ENCODE measurements around the gene CLEC4M.
"Not testable (repeated sequence)": the region's sequence is repeated elsewhere in the genome, so short reads cannot be mapped to it uniquely, and the experiment has no call there.

Gene CLEC4M

DNA sequence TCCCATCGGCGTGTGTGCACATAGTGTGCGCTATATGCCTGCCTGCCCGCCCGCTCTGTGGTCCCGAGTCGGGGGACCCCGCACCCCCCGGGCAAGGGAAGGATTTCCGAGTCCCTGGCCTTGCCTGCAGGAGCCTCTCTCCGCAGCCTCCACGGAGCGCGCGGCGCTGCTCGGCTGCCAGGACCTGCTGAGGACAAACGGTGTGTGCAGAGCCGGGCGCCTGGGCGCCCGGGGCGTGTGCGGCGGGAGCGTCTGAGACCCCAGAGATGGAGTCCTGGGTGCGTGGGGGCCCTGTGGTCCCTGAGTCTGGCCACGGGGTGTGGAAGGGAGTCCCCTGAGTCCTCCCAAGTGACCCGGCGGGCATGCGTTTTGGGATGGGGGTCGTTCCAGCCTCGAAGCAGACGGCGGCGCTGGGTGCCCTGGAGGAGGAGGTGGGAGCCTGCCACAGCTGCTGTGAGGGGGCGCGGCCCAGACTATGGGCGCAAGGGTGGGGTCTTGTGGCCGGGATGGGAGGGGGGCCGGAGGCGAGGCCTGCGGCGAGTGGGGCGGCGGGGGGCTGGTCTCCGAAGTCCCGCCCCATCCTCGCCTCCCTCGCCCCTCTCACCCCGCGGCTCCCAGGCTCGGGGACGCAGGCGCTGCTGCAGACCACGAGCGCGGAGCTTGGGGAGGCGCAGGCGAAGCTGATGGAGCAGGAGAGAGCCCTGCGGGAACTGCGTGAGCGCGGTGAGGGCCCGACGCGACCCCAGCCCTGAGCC lies 25.3 kb downstream of the CLEC4M start:
- DNase-seq (ENCODE audit: low read depth in 2 of 2) = no peak
- no peak overlapping the region for H3K4me3 ChIP-seq (replicated peaks in 1 of 2; ENCODE audit: low read depth in 2 of 2, low read length in 2 of 2)
- no peak for TF ChIP-seq CTCF (IDR thresholded peaks at IDR 0.05; ENCODE audit: low read depth, low read length)

DNA sequence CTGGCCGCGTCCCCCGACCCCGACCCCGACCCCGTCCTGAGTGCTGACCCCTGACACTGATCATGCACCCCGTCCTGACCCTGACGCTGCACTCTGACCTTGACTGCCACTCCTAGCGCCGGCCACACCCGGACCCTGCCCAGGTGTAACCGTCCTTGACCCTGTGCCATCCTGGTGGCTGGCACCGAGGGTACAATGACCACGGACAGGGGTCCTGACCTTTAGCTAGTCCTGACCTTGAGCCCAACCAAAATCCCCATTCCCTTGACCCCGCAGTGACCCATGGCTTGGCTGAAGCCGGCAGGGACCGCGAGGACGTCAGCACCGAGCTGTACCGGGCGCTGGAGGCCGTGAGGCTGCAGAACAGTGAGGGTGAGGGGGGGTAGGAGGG lies 25.9 kb downstream of the CLEC4M start:
- H3K4me3 ChIP-seq (replicated peaks in 1 of 2; ENCODE audit: low read depth in 2 of 2, low read length in 2 of 2) = no peak overlapping the region
- no peak for DNase-seq (ENCODE audit: low read depth in 2 of 2)
- TF ChIP-seq CTCF (IDR thresholded peaks at IDR 0.05; ENCODE audit: low read depth, low read length) = no peak

DNA sequence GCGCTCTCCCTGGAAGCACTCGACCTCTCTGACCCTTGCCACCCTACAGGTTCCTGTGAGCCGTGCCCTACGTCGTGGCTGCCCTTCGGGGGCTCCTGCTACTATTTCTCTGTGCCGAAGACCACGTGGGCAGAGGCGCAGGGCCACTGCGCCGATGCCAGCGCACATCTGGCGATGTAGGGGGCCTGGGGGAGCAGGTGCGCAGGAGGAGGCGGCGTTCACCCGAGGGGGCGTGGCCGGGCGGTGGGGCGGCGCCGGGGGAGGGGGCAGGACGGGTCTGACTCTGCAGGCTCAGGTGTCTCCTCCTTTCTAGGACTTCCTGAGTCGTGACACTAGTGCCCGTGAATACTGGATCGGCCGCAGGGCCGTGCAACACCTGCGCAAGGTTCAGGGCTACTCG lies 26.4 kb downstream of the CLEC4M start:
- H3K4me3 ChIP-seq (replicated peaks in 1 of 2; ENCODE audit: low read depth in 2 of 2, low read length in 2 of 2) = no peak overlapping the region
- no peak for TF ChIP-seq CTCF (IDR thresholded peaks at IDR 0.05; ENCODE audit: low read depth, low read length)
- DNase-seq (ENCODE audit: low read depth in 2 of 2) = no peak

GRCh38 chr19:7790416-7790815 lies 27.4 kb downstream of the CLEC4M start:
- DNase-seq (ENCODE audit: low read depth in 2 of 2) = no peak
- no peak overlapping the region for H3K4me3 ChIP-seq (replicated peaks in 1 of 2; ENCODE audit: low read depth in 2 of 2, low read length in 2 of 2)
- no peak for TF ChIP-seq CTCF (IDR thresholded peaks at IDR 0.05; ENCODE audit: low read depth, low read length)

DNA sequence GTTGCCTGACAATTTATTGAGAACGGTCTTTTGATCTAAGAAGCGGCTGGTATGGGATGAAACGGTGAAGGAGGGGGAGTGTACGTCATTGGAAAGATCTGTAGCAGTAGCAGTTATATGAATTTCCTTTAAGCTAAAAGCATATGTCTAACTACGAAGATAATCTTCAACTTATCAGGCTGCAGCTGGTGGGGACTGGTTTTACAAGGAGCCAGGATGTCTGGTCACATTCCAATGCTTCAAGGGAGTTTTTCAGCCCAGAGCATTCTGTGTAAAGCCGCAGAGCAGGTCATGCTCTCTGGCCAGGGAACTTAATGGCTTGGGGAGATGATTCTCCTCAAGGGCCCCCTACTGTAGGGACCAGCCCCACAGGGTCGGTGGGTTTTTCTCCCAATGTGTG lies 29.2 kb downstream of the CLEC4M start:
- peak in 1 of 2 donors; percentile 9 for DNase-seq (ENCODE audit: low read depth in 2 of 2)
- H3K4me3 ChIP-seq (replicated peaks in 1 of 2; ENCODE audit: low read depth in 2 of 2, low read length in 2 of 2) = no peak overlapping the region
- TF ChIP-seq CTCF (IDR thresholded peaks at IDR 0.05; ENCODE audit: low read depth, low read length) = no peak

DNA sequence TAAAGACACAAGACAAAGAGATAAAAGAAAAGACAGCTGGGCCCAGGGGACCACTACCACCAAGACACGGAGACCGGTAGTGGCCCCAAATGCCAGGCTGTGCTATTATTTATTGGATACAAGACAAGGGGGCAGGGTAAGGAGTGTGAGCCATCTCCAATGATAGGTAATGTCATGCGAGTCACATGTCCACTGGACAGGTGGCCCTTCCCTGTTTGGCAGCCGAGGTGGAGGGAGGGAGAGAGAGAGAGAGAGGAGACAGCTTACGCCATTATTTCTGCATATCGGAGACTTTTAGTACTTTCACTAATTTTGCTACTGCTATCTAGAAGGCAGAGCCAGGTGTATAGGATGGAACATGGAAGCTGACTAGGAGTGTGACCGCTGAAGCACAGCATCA lies 29.7 kb downstream of the CLEC4M start:
- DNase-seq (ENCODE audit: low read depth in 2 of 2) = not testable (repeated sequence)

DNA sequence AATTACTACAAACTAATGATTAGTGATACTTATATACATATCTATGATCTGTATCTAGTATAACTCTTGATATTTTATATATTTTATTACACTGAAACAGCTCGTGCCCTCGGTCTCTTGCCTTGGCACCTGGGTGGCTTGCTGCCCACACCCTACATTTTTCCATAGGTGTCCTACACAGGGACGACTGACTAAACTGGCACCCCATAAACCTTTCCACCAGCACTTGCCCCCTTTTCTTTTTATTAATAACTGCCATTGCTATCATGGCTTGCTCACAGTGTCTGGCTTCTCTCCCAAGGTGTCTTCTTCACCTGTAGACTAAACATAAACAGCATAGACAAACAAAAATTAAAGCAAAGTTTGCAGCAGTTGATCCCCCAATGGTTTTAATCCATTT lies 30.4 kb downstream of the CLEC4M start:
- DNase-seq (ENCODE audit: low read depth in 2 of 2) = no peak

More for the DNA sequence above, 29.7 kb downstream of the CLEC4M start:
- not testable (repeated sequence) for H3K4me3 ChIP-seq (replicated peaks in 1 of 2; ENCODE audit: low read depth in 2 of 2, low read length in 2 of 2)

More for the DNA sequence above, 30.4 kb downstream of the CLEC4M start:
- H3K4me3 ChIP-seq (replicated peaks in 1 of 2; ENCODE audit: low read depth in 2 of 2, low read length in 2 of 2) = no peak overlapping the region
- no peak for TF ChIP-seq CTCF (IDR thresholded peaks at IDR 0.05; ENCODE audit: low read depth, low read length)

Measured in cardiac fibroblast (primary cell).